GM12865 (cell line): ENCODE results near the gene ZBED4.

Experiments
- DNase-seq: peaks from one replicate; pipeline ENCODE4 v3.0.0; 2010; ENCODE audit warnings: low read depth
- H3K4me3 ChIP-seq: 2 replicates; pipeline ENCODE4 v1.5.1; 2011; ENCODE audit warnings: mild to moderate bottlenecking, low read depth, low read length, control low read depth
- TF ChIP-seq, protein P1 (sequence below): IDR thresholded peaks from 2 replicates; pipeline ENCODE4 v1.5.1; 2011; ENCODE audit warnings: low read length, control low read depth, low read depth, inconsistent platforms; ENCODE audit not compliant: insufficient read depth; ENCODE audit errors: missing control alignments

The ZBED4 gene

DNA sequence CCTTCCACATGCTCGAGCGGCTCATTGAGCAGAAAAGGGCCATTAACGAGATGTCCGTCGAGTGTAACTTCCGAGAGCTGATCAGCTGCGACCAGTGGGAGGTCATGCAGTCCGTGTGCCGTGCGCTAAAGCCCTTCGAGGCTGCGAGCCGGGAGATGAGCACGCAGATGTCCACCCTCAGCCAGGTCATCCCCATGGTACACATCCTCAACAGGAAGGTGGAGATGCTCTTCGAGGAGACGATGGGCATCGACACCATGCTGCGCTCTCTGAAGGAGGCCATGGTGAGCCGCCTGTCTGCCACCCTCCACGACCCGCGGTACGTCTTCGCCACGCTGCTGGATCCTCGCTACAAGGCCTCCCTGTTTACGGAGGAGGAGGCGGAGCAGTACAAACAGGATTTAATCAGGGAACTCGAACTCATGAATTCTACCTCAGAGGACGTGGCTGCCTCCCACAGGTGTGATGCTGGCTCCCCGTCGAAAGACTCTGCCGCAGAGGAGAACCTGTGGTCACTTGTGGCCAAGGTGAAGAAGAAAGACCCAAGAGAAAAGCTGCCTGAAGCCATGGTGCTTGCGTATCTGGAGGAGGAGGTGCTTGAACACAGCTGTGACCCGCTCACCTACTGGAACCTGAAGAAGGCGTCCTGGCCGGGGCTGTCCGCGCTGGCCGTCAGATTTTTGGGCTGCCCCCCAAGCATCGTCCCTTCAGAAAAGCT lies 32.9 kb downstream of the ZBED4 start:
- TF ChIP-seq, protein P1, sequence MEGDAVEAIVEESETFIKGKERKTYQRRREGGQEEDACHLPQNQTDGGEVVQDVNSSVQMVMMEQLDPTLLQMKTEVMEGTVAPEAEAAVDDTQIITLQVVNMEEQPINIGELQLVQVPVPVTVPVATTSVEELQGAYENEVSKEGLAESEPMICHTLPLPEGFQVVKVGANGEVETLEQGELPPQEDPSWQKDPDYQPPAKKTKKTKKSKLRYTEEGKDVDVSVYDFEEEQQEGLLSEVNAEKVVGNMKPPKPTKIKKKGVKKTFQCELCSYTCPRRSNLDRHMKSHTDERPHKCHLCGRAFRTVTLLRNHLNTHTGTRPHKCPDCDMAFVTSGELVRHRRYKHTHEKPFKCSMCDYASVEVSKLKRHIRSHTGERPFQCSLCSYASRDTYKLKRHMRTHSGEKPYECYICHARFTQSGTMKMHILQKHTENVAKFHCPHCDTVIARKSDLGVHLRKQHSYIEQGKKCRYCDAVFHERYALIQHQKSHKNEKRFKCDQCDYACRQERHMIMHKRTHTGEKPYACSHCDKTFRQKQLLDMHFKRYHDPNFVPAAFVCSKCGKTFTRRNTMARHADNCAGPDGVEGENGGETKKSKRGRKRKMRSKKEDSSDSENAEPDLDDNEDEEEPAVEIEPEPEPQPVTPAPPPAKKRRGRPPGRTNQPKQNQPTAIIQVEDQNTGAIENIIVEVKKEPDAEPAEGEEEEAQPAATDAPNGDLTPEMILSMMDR = no peak
- no peak for DNase-seq
- no peak overlapping the region for H3K4me3 ChIP-seq

- no peak overlapping the region for H3K4me3 ChIP-seq
- no peak for DNase-seq
- TF ChIP-seq, protein P1 = no peak
Observed at GRCh38 chr22:49887064-49887451, 33.4 kb downstream of the ZBED4 start.

DNA sequence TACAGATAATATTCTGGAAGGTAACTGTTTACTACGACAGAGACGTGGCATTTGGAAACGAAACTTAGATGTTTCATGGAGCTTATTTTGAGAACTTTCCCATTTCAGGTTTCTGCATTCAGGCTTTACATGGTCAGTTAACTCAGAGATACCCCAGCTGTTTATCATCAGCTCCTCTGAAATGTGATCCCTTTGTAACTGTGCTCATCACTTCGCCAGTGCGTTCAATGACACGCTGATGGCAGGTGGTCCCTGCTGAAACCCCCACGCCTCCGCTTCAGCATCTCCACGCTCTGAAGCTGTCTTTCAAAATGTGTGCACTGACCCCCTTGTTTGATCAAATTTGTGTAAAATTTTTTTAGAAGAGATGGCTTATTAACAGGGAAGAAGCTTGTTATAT lies 34.1 kb downstream of the ZBED4 start:
- no peak overlapping the region for H3K4me3 ChIP-seq
- TF ChIP-seq, protein P1 = no peak
- DNase-seq = no peak

DNA sequence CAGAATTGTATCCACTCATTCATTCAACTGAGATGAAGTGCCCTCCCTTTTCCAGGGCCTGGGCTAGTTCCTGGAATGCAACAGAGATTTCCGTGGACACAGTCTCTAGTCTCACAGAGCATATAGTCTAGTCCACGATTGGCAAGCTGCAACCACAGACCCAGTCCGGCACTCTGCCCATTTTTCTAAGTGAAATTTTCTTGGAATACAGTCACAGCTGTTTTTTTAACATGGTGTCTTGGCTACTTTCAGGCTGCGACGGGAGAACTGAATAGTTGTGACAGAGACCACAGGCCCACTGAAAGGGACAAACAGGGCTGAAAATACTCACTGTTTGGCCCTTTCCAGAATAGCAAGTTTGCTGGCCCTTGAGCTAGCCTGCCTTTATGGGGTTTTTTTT lies 35.4 kb downstream of the ZBED4 start:
- DNase-seq = no peak

GRCh38 chr22:49892226-49892899 lies 38.7 kb downstream of the ZBED4 start:
- no peak for DNase-seq
- TF ChIP-seq, protein P1 = no peak
- H3K4me3 ChIP-seq = no peak overlapping the region

More for the DNA sequence above, 35.4 kb downstream of the ZBED4 start:
- H3K4me3 ChIP-seq = no peak overlapping the region
- TF ChIP-seq, protein P1 = no peak

GRCh38 chr22:49893025-49893424 lies 39.4 kb downstream of the ZBED4 start:
- DNase-seq = no peak
- TF ChIP-seq, protein P1 = no peak
- no peak overlapping the region for H3K4me3 ChIP-seq
